NOMO-1 treated with dmso at 0.1 percent for 144 hours (cell line): ENCODE data around the gene GNG7.
"Not testable (repeated sequence)": the region's sequence is repeated elsewhere in the genome, so short reads cannot be mapped to it uniquely, and the experiment has no call there.

Experiments used
- DNase-seq: peaks from one replicate; lab custom pipeline; 2025; ENCODE audit not compliant: unreplicated experiment; lab: John Stamatoyannopoulos, UW

The GNG7 gene

DNA sequence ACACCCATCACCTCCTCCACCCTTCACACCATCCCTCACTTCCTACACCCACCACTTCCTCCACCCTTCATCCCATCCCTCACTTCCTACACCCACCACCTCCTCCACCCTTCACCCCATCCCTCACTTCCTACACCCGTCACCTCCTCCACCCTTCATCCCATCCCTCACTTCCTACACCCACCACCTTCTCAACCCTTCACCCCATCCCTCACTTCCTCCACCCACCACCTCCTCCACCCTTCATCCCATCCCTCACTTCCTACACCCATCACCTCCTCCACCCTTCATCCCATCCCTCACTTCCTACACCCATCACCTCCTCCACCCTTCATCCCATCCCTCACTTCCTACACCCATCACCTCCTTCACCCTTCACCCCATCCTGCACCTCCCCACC lies 11.6 kb upstream of the GNG7 start:
- DNase-seq: not testable (repeated sequence)

DNA sequence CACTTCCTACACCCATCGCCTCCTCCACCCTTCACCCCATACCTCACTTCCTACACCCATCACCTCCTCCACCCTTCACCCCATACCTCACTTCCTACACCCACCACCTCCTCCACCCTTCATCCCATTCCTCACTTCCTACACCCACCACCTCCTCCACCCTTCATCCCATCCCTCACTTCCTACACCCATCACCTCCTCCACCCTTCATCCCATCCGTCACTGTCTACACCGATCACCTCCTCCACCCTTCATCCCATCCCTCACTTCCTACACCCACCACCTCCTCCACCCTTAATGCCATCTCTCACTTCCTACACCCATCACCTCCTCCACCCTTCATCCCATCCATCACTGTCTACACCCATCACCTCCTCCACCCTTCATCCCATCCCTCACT lies 10.7 kb upstream of the GNG7 start:
- not testable (repeated sequence) for DNase-seq

DNA sequence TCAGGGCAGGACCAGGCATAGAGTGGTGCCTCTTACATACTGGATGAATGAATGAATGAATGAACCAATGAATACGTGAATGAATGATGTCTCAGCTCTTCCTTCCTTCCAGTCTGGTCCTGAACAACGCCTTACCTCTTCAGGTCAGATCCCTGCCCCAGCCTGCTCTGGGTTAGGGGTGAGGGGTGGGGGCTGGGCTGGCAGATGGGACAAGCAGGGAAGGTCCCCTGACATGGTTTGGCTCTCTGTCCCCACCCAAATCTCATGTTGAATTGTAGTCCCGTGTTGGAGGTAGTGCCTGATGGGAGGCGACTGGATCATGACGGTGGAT lies 9.3 kb upstream of the GNG7 start:
- no peak for DNase-seq

DNA sequence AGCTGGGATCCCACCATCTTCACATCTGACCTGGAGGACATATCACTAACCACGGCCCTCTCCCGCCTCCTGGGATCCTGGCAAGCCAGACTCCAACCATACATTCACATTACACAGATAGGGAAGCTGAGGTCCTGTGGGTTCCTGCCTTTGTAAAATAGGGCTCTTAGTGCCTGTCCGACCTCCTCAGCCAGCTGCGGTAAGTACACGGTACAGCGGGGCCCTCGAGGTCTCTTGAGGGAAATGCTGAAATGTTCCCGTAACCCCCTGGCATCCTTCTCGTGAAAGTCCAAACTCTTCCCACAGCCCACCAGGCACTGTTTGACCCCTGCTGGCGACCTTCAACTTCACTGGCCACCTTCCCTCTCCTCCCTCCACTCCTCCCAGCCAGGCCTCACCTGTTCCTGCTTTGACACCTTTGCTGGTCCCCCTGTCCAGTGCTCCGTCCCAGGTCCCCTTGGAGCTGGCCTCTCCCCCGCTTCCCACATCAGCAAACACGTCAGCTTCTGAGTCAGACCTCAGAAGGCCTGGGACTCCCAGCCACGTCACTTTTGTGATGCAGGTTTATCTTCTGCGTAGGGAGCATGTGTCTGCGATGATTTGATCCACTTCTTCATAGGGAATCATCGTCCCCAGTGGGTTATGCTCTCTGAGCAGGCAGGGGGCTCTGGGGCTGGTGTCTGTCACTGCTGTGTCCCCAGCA lies 8.8 kb upstream of the GNG7 start:
- DNase-seq: peak; percentile 39

DNA sequence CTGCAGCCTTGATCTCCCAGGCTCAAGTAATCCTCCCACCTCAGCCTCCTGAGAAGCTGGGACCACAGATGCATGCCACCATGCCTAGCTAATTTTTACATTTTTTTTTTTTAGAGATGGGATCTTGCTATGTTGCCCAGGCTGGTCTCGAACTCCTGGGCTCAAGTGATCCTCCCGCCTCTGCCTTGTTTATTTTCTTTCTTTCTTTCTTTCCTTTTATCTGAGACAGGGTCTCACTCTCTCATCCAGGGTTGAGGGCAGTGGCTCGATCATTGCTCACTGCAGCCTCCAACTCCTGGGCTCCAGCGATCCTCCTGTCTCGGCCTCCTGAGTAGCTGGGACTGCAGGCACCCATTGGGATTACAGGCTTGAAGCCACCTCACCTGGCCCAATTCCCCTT lies 3.8 kb upstream of the GNG7 start:
- DNase-seq: no peak

DNA sequence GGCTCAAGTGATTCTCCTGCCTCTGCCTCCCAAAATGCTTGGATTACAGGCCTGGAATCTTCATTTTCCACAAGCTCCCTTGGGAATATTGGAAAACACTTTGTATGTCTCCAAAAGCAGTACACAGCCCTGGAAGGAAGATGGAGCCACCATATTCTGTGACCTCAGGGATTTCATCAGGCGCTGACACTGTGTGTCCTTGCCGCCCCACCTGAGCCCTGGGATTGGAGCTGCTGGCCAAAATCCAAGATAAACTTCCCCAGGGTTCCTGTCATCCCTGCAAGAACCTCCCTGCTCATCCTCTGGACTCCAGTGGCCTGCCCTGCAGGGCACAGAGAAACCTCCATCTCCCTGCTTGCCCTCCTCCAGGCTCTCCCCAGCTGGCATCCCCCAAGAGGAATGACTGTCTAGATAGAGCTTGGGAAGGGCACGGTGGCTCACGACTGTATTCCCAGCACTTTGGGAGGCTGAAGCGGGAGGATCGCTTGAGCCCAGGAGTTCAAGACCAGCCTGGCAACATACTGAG lies 1.3 kb upstream of the GNG7 start:
- DNase-seq: no peak

DNA sequence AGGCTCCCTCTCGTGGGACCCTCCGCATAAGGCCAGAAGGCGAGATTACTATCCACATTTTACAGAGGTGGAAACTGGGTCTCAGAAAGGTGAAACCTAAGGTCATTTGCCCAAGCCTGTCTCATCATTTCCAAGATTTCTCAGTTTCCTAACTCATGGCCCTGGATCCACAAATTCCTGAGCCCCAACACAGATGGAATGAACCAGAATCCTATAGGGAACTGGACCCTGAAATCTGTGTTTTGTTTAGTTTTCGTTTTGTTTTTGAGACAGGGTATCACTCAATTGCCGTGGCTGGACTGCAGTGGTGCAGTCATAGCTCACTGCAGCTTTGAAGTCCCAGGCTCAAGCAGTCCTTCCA lies 563 bp upstream of the GNG7 start:
- DNase-seq: no peak

DNA sequence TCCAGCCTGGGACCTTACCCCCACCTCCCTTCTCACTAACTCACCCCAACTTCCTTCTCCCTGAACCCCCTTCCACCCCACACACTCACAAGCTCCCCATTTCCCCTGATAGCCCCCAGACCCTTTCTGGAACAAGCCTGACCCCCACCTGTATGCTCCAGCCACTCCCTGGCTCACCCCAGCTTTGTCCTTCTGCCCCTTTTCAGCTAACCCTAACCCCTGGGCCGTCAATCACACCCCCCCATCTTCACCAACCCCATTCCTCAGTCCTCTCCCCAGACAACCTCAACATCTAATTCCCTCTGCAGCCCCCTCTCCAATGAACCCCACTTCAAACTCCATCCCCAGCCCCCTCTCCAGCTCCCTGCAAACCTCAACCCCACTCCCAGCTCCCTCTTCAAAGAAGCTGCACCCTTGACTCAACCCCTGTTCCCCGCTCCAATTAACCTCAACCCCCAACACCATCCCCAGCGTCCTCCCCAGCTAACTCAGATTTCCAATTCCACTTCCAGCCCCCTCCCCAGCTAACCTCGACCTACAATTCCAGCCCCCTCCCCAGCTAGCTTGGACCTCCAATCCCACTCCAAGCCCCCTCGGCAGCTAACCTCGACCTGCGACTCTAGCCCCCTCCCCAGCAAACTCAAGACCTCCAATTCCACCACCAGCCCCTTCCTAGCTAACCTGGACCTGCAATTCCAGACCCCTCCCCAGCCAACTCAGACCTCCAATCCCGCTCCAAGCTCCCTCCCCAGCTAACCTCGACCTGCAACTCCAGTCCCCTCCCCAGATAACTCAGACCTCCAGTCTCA lies 929 bp downstream of the GNG7 start:
- no peak for DNase-seq

DNA sequence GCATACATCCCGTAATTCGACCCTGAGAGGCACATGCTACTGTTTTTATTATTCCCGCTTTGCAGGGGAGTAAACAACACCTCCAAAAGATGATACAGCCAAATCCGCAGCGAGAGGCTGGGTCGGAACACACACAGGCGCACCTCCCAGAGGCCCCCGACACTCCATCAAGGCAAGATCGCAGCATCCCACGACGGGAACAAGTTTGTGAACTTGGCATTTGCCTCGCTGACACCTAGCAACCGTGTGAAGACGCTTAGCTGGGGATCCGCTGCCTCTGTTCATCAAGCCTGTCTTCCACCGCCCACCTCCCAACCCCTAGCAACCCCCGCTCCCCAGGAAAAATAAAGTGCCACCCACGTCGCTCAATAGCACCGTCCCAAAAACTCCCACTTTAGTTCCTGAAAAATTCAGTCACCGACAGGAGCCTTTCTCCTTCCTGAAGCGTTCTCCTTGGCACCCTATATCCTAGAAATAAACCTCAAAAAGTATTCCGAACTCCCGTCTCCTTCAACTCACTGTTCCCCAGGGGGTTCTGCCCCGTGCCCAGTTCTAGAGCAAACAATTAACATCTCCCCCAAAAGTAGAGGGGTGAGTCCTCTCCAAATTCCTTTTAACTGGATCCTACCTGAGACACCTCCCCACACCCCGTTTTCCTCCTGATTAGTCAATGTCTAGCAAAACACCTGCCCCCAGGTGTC lies 1.7 kb downstream of the GNG7 start:
- DNase-seq: no peak

DNA sequence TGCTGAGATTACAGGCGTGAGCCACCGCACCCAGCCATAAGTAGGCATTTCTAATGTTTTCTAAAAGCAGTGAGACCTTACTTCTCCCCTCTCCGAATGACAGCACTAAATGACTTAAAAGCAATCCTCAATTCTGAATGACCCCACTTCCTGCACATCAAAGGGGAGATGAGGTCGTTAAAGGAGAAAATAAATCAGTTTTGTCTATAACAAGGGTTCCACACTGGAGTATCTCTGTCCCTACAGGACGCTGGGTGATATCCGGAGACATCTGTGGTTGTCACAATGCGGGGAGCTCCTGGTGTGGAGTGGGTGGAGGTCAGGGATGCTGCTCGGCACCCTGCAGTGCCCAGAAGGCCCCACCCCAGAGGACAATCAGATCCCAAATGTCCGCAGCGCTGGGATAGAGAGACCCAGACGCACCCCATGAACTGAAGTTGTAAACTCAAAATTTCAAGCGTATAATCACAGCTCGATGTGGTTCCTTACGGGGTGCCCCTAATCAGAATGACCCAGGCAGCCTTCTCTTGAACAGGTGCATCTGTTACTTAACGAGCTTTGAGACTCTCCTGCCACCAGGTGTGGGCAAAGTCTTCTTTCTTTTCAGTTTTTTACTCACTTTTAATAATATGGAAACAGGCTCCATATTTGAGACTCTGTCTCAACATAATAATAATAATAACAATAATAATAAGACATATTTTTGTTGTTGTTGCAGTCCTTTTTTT lies 2.9 kb downstream of the GNG7 start:
- no peak for DNase-seq

DNA sequence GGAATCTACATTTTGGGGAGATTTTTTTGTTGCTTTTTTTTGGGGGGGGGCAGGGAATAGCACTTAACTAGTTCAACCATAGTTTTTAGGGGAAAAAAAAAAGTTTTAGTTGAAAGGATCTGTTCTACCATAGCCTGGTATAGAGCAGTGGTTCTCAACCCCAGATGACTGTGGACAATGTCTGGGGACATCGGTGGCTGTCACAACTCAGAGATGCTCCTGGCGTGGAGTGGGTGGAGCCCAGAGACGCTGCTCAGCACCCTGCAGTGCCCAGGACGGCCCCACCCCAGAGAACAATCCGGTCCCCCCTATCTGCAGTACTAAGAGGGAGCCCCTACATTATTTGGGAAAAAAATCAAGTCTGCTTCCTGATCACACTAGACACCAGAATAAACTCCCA lies 8.3 kb downstream of the GNG7 start:
- DNase-seq: no peak

DNA sequence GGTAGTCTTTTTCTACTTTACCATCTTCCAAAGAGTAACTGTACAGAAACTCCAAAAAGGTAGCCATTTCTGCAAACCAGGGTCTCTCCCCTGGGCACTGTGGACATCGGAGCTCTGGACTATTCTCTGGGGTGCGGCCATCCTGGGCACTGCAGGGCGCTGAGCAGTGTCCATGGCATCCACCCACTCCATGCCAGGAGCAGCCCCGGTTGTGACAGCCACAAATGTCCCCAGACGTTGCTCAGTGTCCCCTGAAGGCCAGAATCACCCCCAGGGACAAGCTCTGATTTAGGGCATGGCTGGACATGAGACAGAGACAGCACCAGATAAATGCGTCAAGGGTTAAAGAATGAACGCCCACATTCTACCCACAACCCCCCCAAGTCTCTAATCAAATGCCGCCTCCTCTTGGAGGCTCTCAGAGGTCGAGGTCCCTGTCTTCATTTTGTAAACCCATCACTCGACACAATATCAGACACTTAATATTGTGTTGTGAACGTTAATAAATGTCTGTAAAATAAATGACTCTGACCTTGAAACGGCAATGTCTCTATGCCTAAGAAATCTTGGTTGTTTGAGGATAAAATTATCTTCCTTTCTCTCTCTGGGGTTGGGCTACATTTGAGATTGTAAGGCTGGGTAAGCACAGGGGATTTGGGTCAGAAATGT lies 8.9 kb downstream of the GNG7 start:
- DNase-seq: no peak

DNA sequence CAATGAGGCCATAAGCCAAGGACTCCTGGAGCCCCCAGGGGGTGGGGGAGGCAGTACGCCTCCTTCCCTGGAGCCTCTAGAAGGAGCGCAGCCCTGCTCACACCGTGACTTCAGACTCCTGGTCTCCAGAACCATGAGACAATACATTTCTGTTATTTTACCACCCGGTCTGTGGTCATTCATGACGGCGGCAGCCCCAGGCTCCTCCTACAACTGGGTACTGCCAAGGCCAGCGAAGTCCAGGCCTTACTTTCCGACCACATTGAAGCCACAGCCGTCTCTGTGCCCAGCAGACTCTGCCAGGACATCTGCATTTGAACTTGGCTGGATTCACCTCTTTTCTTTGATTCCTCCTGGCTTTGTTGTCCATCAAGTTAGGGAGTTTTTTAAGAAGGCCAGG lies 10.5 kb downstream of the GNG7 start:
- no peak for DNase-seq

DNA sequence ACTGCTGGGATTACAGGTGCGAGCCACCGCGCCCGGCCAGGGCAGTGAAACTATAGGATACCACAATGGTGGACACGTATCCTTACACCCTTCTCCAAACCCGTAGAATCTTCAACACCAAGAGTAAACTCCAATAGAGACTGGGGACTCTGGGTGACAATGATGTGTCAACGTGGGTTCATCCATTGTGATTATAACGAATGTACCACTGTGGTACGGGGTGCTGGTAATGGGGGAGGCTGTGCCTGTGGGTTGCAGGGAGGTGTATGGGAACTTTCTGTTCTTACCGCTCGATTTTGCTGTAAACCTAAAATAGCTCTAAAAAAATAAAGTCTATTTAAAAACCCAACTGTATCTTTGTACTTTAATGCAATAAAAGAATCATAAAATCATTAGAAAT lies 11.6 kb downstream of the GNG7 start:
- no peak for DNase-seq

DNA sequence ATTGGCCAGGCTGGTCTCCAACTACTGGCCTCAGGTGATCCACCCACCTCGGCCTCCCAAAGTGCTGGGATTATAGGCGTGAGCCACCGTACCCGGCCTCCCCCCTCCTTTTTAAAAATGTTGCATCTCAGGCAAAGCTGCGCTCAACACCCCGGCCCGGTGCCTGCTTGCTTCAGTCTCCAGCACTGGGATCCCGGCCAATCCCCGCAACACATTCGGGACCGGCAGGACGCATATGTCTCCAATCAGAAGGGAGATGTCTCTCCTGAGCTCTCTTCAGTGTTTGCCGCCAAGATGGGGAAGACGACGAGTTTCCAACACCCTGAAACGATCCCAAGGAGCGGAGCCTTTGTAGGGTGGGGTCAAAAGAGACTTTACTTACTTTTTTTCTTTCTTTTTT lies 16.1 kb downstream of the GNG7 start:
- no peak for DNase-seq

DNA sequence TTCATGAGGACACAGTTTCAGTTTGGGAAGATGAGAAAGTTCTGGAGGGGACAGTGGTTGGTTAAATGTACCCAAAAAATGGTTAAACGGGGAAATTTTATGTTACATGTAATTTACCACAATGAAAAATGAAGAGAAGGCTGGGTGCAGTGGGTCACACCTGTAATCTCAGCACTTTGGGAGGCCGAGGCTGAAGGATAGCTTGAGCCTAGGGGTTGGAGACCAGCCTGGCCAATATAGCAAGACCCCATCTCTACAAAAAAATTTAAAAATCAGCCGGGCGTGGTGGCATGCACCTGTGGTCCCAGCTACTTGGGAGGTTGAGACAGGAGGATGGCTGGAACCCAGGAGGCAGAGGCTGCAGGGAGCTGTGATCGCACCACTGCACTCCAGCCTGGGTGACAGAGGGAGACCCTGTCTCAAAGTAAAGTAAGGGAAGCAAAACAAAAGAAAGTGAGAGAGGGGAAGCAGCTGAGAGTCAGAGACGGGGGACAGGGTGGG lies 17.2 kb downstream of the GNG7 start:
- DNase-seq: no peak

DNA sequence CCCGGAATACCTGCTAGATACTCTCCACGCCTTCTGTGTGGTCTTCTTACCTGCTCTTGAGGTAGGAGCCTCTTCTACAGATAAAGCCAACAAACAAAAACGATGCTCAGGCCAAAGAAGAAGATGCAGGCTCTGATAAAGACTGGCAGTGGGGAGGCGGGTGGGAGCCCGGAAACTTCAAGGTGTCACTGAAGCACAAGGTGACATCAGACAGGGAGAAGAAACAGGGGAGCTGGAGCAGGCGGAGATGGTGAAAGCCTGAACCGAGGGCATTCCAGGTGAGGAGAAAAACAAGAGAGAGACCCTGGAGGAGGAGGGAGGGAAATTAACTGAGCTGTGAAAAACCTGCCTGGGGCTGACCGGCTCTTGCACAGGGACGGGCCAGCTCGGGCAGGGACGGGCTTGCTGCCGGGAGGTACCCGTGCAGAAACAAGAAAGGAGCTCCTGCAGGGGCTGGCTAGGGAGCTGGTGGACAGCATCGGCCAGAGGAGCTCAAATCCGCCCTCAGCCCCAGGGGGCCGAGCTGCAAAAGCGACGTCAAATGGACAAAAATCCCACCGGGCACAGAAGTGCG lies 19.0 kb downstream of the GNG7 start:
- no peak for DNase-seq

DNA sequence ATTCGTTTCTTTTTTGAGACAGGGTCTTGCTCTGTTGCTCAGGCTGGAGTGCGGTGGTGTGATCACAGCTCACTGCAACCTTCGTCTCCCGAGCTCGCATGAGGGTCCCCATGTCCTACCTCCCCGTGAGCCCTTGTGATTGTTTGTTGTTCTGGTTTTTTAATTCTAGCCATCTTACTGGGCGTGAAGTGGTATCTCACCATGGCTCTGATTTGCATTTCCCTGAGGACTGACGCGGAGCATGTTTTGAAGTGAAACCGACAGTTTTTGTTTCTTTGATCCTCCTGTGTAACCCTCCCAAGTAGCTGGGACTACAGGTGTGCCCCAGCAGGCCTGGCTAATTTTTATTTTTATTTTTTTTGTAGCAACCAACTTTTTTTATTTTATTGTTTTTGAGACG lies 21.7 kb downstream of the GNG7 start:
- no peak for DNase-seq

DNA sequence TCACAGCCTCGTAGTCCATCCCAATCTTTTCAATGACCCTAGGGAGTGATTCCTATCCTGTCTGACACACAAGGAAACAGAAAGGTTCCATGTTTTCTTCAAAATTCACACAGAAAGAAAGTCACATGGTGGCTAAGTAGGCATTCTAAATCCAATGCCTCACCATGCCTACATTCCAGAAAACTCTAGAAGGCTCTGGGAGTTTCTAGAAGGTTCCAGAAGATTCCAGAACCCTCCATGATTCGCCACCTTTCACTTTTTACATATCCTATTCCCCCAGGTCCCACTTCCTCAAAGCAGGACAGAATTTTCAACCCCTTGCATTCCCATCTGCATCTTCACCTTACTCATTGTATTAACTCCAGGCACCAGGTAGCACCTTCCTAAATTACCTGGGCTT lies 23.1 kb downstream of the GNG7 start:
- no peak for DNase-seq

DNA sequence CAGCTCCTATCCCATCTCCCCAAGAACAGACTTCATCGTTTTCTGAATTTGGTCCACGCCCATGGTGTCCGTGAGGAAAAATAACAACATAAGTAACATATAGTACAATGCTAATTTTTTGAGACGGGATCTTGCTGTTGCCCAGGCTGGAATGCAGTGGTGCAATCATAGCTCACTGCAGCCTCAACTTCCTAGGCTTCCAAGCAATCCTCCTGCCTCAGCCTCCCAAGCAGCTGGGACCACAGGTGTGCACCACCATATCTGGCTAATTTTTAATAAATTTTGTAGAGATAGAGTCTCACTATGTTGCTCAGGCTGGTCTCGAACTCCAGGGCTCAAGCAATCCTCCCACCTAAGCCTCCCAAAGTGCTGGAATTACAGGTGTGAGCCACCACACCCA lies 23.5 kb downstream of the GNG7 start:
- not testable (repeated sequence) for DNase-seq
